ENCODE results near the gene STK24. TPM values are rescaled to one million over a fixed set of nuclear protein-coding genes. Genes with fewer than 3 reads are reported as not detected.

STK24 gene
- total and polyA plus RNA-seq, 10 of the 15 experiments (the other 5 are each of a cell fraction or from before 2014, with no cell fraction given), result 7.5 to 115 (median 52.9) TPM

- TF ChIP-seq, protein P1, sequence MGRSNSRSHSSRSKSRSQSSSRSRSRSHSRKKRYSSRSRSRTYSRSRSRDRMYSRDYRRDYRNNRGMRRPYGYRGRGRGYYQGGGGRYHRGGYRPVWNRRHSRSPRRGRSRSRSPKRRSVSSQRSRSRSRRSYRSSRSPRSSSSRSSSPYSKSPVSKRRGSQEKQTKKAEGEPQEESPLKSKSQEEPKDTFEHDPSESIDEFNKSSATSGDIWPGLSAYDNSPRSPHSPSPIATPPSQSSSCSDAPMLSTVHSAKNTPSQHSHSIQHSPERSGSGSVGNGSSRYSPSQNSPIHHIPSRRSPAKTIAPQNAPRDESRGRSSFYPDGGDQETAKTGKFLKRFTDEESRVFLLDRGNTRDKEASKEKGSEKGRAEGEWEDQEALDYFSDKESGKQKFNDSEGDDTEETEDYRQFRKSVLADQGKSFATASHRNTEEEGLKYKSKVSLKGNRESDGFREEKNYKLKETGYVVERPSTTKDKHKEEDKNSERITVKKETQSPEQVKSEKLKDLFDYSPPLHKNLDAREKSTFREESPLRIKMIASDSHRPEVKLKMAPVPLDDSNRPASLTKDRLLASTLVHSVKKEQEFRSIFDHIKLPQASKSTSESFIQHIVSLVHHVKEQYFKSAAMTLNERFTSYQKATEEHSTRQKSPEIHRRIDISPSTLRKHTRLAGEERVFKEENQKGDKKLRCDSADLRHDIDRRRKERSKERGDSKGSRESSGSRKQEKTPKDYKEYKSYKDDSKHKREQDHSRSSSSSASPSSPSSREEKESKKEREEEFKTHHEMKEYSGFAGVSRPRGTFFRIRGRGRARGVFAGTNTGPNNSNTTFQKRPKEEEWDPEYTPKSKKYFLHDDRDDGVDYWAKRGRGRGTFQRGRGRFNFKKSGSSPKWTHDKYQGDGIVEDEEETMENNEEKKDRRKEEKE (IDR thresholded peaks at IDR 0.05), result no peak
- no peak; the same call in 2 of the 3 replicates for TF ChIP-seq POU2F2 (IDR thresholded peaks at IDR 0.05; ENCODE audit: borderline replicate concordance, low read depth, low read length)
- TF ChIP-seq RFX5 (IDR thresholded peaks at IDR 0.05; ENCODE audit: low read depth, low read length), result no peak
- TF ChIP-seq ASH2L (IDR thresholded peaks at IDR 0.05; ENCODE audit: borderline replicate concordance, low read depth), result no peak
- TF ChIP-seq HDAC2 (IDR thresholded peaks at IDR 0.05), result no peak
- TF ChIP-seq FOXK2 (IDR thresholded peaks at IDR 0.05), result no peak
- TF ChIP-seq EED (IDR thresholded peaks at IDR 0.05; ENCODE audit: low read depth), result peak; percentile 72
- TF ChIP-seq, protein P2, sequence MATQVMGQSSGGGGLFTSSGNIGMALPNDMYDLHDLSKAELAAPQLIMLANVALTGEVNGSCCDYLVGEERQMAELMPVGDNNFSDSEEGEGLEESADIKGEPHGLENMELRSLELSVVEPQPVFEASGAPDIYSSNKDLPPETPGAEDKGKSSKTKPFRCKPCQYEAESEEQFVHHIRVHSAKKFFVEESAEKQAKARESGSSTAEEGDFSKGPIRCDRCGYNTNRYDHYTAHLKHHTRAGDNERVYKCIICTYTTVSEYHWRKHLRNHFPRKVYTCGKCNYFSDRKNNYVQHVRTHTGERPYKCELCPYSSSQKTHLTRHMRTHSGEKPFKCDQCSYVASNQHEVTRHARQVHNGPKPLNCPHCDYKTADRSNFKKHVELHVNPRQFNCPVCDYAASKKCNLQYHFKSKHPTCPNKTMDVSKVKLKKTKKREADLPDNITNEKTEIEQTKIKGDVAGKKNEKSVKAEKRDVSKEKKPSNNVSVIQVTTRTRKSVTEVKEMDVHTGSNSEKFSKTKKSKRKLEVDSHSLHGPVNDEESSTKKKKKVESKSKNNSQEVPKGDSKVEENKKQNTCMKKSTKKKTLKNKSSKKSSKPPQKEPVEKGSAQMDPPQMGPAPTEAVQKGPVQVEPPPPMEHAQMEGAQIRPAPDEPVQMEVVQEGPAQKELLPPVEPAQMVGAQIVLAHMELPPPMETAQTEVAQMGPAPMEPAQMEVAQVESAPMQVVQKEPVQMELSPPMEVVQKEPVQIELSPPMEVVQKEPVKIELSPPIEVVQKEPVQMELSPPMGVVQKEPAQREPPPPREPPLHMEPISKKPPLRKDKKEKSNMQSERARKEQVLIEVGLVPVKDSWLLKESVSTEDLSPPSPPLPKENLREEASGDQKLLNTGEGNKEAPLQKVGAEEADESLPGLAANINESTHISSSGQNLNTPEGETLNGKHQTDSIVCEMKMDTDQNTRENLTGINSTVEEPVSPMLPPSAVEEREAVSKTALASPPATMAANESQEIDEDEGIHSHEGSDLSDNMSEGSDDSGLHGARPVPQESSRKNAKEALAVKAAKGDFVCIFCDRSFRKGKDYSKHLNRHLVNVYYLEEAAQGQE (IDR thresholded peaks at IDR 0.05; ENCODE audit: low read depth, low read length), result no peak
- no peak for TF ChIP-seq SUZ12 (IDR thresholded peaks at IDR 0.05; ENCODE audit: unreplicated experiment)
- TF ChIP-seq SUPT20H (IDR thresholded peaks at IDR 0.05; ENCODE audit: borderline replicate concordance, control insufficient read depth, low read depth, low read length), result no peak
- no peak for TF ChIP-seq ZNF384 (IDR thresholded peaks at IDR 0.05; ENCODE audit: borderline replicate concordance, low read depth, low read length)
- TF ChIP-seq CREM (IDR thresholded peaks at IDR 0.05; ENCODE audit: low read depth), result no peak; the same call in 1 of the 2 replicates
Measured at GRCh38 chr13:98523455-98524102, 53.3 kb downstream of the STK24 start (continued).
